Adrenal gland (tissue), 5 donors: ENCODE results near the gene VWF.

Source experiments
- POLR2A ChIP-seq, 2 donors: fragments of 450-650 bp; IDR thresholded peaks; one replicate each; pipeline ENCODE4 v1.6.1; 2017; ENCODE audit warnings: antibody characterized with exemption in 2 of 2, mild to moderate bottlenecking in 2 of 2, moderate library complexity in 1 of 2
- TF ChIP-seq, protein P1 (sequence below), 6 experiments: fragments of 450-650 bp in 4 of 6; fragments of 200-600 bp in 2 of 6; sonication (generic) in 1 of 6; IDR thresholded peaks; 1 replicate in 5 of 6; 2 replicates in 1 of 6; pipeline versions ENCODE4 v1.5.1 to v1.8.0; 2016 to 2021; ENCODE audit warnings: antibody characterized with exemption in 6 of 6, mild to moderate bottlenecking in 2 of 6, moderate library complexity in 1 of 6
- donor health status: DM: no; HTN: no; CAD: no.

DNA sequence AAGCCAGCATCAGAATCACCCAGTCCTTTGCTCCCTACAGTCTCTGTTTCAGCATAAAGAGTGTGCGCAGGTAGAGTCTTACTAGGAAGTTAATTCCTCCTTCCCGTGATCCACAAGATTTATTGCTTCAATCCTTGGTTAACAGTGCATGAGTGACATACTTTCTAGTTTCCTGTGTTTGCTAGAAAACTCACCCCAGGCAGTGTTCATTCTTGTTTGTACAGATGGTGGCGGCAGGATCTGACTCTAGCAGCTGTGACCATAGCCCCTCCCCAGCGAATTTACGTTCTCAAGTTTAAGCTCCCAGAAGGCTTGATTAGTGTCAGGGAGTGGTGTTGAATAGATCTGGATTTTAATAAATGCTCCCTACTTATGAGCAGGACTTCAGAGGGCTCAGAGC is 103.5 kb downstream of the VWF start:
- TF ChIP-seq, protein P1, sequence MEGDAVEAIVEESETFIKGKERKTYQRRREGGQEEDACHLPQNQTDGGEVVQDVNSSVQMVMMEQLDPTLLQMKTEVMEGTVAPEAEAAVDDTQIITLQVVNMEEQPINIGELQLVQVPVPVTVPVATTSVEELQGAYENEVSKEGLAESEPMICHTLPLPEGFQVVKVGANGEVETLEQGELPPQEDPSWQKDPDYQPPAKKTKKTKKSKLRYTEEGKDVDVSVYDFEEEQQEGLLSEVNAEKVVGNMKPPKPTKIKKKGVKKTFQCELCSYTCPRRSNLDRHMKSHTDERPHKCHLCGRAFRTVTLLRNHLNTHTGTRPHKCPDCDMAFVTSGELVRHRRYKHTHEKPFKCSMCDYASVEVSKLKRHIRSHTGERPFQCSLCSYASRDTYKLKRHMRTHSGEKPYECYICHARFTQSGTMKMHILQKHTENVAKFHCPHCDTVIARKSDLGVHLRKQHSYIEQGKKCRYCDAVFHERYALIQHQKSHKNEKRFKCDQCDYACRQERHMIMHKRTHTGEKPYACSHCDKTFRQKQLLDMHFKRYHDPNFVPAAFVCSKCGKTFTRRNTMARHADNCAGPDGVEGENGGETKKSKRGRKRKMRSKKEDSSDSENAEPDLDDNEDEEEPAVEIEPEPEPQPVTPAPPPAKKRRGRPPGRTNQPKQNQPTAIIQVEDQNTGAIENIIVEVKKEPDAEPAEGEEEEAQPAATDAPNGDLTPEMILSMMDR (IDR thresholded peaks at IDR 0.05), result no peak
- no peak for TF ChIP-seq POLR2A (IDR thresholded peaks at IDR 0.05)
